WTC11 (cell line): ENCODE results near the gene SCAI. TPM values are rescaled to one million over a fixed set of nuclear protein-coding genes. Genes with fewer than 3 reads are reported as not detected.

ENCODE experiments used
- ATAC-seq: fragments of 200-7000 bp; cut with Tn5 transposase; 2 replicates; pipeline ENCODE4 v1.10.0; 2021; ENCODE audit warnings: mild to moderate bottlenecking, moderate library complexity
- CTCF ChIA-PET: fragments of 300-600 bp; sonication (Branson Sonifier 250); formaldehyde crosslinking; loops from one replicate; lab custom pipeline; 2021; ENCODE audit warnings: antibody characterized with exemption; lab: Charles Lee
- POLR2A ChIA-PET: fragments of 350-600 bp; sonication (Branson Sonifier 250); formaldehyde crosslinking; loops from one replicate; lab custom pipeline; 2021; ENCODE audit warnings: antibody characterized with exemption; lab: Charles Lee
- DNase-seq: peaks from one replicate; pipeline ENCODE4 v3.0.0; 2021; ENCODE audit warnings: low spot score
- H3K27ac Mint-ChIP-seq: 2 replicates; pipeline ENCODE4 v1.8.0; 2021; ENCODE audit warnings: mixed read lengths
- H3K27me3 Mint-ChIP-seq: 2 replicates; pipeline ENCODE4 v1.8.0; 2021; ENCODE audit warnings: low read depth, mild to moderate bottlenecking, moderate library complexity, mixed read lengths
- H3K36me3 Mint-ChIP-seq: 2 replicates; pipeline ENCODE4 v1.8.0; 2021; ENCODE audit warnings: mixed read lengths
- H3K4me1 Mint-ChIP-seq: 2 replicates; pipeline ENCODE4 v1.8.0; 2022; ENCODE audit warnings: mixed read lengths
- H3K4me3 Mint-ChIP-seq: 2 replicates; pipeline ENCODE4 v1.8.0; 2021; ENCODE audit warnings: mild to moderate bottlenecking, moderate library complexity, mixed read lengths
- H3K9me3 Mint-ChIP-seq: 2 replicates; pipeline ENCODE4 v1.8.0; 2021; ENCODE audit warnings: mixed read lengths
- ETV6 ChIP-seq: sonication (generic); formaldehyde crosslinking; IDR thresholded peaks from 2 replicates; pipeline ENCODE4 v1.8.1; 2022; ENCODE audit warnings: mild to moderate bottlenecking, missing genetic modification reagents
- JUN ChIP-seq: sonication (generic); formaldehyde crosslinking; IDR thresholded peaks from 2 replicates; pipeline ENCODE4 v1.8.0; 2023; ENCODE audit warnings: mild to moderate bottlenecking, missing genetic modification reagents
- NR2C2 ChIP-seq: sonication (generic); formaldehyde crosslinking; IDR thresholded peaks from 2 replicates; pipeline ENCODE4 v1.8.0; 2022; ENCODE audit warnings: mild to moderate bottlenecking, missing genetic modification reagents
- PRRX2 ChIP-seq: fragments of 250-450 bp; sonication (Bioruptor Pico); IDR thresholded peaks from 2 replicates; pipeline ENCODE4 v1.8.0; 2021; ENCODE audit warnings: mild to moderate bottlenecking
- total RNA-seq: library from RNA; stranded (reverse); gene quantifications from 3 replicates; pipeline ENCODE4 v1.2.3, GENCODE V29; 2021
- TF ChIP-seq, protein P1 (sequence below): sonication (generic); formaldehyde crosslinking; conservative IDR thresholded peaks from 2 replicates; pipeline ENCODE4 v1.8.1; 2023; ENCODE audit warnings: mild to moderate bottlenecking, low read depth, missing genetic modification reagents, moderate library complexity
- TF ChIP-seq, protein P2 (sequence below): sonication (generic); formaldehyde crosslinking; IDR thresholded peaks from 2 replicates; pipeline ENCODE4 v1.8.0; 2023; ENCODE audit warnings: missing genetic modification reagents, mild to moderate bottlenecking, borderline replicate concordance
- TF ChIP-seq, protein P3 (sequence below): fragments of 250-450 bp; sonication (Bioruptor Pico); IDR thresholded peaks from 2 replicates; pipeline ENCODE4 v2.1.2; 2022; ENCODE audit warnings: mild to moderate bottlenecking, moderate library complexity
- TF ChIP-seq, protein P4 (sequence below): sonication (generic); formaldehyde crosslinking; IDR thresholded peaks from 2 replicates; pipeline ENCODE4 v1.8.0; 2023; ENCODE audit warnings: missing genetic modification reagents
- TF ChIP-seq, protein P5 (sequence below): sonication (generic); formaldehyde crosslinking; IDR thresholded peaks from 2 replicates; pipeline ENCODE4 v1.8.0; 2022; ENCODE audit warnings: missing genetic modification reagents
- TF ChIP-seq, protein P6 (sequence below): sonication (generic); formaldehyde crosslinking; IDR thresholded peaks from 2 replicates; pipeline ENCODE4 v1.8.1; 2022; ENCODE audit warnings: low read depth, missing genetic modification reagents, borderline replicate concordance
- TF ChIP-seq, protein P7 (sequence below): fragments of 250-450 bp; sonication (Bioruptor Pico); conservative IDR thresholded peaks from 2 replicates; pipeline ENCODE4 v1.9.0; 2021; ENCODE audit warnings: mild to moderate bottlenecking

The SCAI gene
- total RNA-seq, 1 experiment from 2014 or later = 20.4 TPM

DNA sequence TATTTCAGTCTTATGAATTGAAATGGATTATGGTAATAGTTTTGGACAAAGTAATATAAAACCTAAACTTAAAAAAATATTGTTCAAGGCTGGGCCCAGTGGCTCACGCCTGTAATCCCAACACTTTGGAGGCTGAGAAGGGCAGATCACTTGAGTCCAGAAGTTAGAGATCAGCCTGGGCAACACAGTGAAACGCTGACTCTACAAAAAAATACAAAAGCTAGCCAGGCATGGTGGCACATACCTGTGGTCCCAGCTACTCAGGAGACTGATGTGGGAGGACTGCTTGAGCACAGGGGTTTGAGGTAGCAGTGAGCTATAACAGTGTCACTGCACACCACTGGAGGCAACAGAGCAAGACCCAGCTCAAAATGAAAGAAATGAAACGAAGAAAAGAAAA is 81.9 kb downstream of the SCAI start:
- TF ChIP-seq, protein P1, sequence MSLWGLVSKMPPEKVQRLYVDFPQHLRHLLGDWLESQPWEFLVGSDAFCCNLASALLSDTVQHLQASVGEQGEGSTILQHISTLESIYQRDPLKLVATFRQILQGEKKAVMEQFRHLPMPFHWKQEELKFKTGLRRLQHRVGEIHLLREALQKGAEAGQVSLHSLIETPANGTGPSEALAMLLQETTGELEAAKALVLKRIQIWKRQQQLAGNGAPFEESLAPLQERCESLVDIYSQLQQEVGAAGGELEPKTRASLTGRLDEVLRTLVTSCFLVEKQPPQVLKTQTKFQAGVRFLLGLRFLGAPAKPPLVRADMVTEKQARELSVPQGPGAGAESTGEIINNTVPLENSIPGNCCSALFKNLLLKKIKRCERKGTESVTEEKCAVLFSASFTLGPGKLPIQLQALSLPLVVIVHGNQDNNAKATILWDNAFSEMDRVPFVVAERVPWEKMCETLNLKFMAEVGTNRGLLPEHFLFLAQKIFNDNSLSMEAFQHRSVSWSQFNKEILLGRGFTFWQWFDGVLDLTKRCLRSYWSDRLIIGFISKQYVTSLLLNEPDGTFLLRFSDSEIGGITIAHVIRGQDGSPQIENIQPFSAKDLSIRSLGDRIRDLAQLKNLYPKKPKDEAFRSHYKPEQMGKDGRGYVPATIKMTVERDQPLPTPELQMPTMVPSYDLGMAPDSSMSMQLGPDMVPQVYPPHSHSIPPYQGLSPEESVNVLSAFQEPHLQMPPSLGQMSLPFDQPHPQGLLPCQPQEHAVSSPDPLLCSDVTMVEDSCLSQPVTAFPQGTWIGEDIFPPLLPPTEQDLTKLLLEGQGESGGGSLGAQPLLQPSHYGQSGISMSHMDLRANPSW (CRISPR knock-in tag) = no peak
- TF ChIP-seq, protein P2, sequence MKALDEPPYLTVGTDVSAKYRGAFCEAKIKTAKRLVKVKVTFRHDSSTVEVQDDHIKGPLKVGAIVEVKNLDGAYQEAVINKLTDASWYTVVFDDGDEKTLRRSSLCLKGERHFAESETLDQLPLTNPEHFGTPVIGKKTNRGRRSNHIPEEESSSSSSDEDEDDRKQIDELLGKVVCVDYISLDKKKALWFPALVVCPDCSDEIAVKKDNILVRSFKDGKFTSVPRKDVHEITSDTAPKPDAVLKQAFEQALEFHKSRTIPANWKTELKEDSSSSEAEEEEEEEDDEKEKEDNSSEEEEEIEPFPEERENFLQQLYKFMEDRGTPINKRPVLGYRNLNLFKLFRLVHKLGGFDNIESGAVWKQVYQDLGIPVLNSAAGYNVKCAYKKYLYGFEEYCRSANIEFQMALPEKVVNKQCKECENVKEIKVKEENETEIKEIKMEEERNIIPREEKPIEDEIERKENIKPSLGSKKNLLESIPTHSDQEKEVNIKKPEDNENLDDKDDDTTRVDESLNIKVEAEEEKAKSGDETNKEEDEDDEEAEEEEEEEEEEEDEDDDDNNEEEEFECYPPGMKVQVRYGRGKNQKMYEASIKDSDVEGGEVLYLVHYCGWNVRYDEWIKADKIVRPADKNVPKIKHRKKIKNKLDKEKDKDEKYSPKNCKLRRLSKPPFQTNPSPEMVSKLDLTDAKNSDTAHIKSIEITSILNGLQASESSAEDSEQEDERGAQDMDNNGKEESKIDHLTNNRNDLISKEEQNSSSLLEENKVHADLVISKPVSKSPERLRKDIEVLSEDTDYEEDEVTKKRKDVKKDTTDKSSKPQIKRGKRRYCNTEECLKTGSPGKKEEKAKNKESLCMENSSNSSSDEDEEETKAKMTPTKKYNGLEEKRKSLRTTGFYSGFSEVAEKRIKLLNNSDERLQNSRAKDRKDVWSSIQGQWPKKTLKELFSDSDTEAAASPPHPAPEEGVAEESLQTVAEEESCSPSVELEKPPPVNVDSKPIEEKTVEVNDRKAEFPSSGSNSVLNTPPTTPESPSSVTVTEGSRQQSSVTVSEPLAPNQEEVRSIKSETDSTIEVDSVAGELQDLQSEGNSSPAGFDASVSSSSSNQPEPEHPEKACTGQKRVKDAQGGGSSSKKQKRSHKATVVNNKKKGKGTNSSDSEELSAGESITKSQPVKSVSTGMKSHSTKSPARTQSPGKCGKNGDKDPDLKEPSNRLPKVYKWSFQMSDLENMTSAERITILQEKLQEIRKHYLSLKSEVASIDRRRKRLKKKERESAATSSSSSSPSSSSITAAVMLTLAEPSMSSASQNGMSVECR = no peak
- H3K27ac Mint-ChIP-seq = no peak overlapping the region
- no peaks in the 10 kb centered on the region for H3K9me3 Mint-ChIP-seq
- no peak for ATAC-seq
- no peaks in the 10 kb centered on the region for H3K36me3 Mint-ChIP-seq
- no peaks in the 10 kb centered on the region for H3K27me3 Mint-ChIP-seq
- no peak overlapping the region for H3K4me3 Mint-ChIP-seq
- no peak for DNase-seq
- ChIA-PET CTCF (no interaction called here), POLR2A (no interaction called here)
- H3K4me1 Mint-ChIP-seq = no peaks in the 10 kb centered on the region

DNA sequence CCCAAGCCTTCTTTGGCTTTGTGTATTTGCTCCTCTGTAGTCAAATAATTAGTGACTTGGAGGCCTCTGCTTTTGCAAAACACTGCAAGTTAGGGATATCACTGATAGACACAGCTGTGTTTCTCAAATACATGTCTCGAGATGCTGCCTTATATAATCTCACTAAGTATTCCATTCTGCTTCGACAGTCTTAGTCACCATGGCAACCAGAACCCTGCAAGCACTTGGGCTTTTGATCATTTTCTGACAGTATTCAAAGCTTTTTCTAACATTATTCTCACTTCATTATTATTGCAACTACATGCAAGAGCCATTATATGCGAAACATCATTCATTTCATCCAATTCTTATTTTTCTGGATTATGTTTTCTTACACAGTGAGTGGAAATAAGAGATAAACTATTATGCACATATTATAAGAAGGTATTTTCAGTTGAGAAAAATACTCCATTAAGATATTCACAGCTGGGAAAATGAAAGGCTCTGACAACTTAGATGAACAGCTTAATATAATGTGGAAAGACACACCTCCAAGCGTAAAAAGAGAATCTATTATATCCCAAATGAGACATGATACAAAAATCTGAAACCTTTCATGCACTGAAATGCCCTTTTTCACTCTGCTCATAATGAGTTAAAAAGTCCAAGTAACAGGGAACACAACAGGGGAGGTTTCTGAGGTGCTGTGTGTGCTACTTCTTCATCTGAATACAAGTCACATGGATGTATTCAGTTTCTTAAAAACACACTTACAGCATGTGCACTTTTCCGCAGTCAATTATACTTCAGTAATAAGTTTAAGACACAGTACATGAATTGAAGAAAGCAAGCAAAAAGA is 93.9 kb downstream of the SCAI start:
- no peaks in the 10 kb centered on the region for H3K27me3 Mint-ChIP-seq
- no peak for ATAC-seq
- H3K4me1 Mint-ChIP-seq = no peaks in the 10 kb centered on the region
- no peak for DNase-seq
- H3K9me3 Mint-ChIP-seq = no peaks in the 10 kb centered on the region
- ChIA-PET CTCF (no interaction called here), POLR2A (no interaction called here)
- H3K4me3 Mint-ChIP-seq = no peak overlapping the region
- TF ChIP-seq NR2C2 = no peak
- TF ChIP-seq, protein P3, sequence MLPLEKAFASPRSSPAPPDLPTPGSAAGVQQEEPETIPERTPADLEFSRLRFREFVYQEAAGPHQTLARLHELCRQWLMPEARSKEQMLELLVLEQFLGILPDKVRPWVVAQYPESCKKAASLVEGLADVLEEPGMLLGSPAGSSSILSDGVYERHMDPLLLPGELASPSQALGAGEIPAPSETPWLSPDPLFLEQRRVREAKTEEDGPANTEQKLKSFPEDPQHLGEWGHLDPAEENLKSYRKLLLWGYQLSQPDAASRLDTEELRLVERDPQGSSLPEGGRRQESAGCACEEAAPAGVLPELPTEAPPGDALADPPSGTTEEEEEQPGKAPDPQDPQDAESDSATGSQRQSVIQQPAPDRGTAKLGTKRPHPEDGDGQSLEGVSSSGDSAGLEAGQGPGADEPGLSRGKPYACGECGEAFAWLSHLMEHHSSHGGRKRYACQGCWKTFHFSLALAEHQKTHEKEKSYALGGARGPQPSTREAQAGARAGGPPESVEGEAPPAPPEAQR (CRISPR knock-in tag) = no peak
- TF ChIP-seq, protein P4, sequence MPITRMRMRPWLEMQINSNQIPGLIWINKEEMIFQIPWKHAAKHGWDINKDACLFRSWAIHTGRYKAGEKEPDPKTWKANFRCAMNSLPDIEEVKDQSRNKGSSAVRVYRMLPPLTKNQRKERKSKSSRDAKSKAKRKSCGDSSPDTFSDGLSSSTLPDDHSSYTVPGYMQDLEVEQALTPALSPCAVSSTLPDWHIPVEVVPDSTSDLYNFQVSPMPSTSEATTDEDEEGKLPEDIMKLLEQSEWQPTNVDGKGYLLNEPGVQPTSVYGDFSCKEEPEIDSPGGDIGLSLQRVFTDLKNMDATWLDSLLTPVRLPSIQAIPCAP (CRISPR knock-in tag) = no peak
- TF ChIP-seq JUN (CRISPR knock-in tag) = no peak
- TF ChIP-seq, protein P5, sequence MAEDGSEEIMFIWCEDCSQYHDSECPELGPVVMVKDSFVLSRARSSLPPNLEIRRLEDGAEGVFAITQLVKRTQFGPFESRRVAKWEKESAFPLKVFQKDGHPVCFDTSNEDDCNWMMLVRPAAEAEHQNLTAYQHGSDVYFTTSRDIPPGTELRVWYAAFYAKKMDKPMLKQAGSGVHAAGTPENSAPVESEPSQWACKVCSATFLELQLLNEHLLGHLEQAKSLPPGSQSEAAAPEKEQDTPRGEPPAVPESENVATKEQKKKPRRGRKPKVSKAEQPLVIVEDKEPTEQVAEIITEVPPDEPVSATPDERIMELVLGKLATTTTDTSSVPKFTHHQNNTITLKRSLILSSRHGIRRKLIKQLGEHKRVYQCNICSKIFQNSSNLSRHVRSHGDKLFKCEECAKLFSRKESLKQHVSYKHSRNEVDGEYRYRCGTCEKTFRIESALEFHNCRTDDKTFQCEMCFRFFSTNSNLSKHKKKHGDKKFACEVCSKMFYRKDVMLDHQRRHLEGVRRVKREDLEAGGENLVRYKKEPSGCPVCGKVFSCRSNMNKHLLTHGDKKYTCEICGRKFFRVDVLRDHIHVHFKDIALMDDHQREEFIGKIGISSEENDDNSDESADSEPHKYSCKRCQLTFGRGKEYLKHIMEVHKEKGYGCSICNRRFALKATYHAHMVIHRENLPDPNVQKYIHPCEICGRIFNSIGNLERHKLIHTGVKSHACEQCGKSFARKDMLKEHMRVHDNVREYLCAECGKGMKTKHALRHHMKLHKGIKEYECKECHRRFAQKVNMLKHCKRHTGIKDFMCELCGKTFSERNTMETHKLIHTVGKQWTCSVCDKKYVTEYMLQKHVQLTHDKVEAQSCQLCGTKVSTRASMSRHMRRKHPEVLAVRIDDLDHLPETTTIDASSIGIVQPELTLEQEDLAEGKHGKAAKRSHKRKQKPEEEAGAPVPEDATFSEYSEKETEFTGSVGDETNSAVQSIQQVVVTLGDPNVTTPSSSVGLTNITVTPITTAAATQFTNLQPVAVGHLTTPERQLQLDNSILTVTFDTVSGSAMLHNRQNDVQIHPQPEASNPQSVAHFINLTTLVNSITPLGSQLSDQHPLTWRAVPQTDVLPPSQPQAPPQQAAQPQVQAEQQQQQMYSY (CRISPR knock-in tag) = no peak
- TF ChIP-seq, protein P6, sequence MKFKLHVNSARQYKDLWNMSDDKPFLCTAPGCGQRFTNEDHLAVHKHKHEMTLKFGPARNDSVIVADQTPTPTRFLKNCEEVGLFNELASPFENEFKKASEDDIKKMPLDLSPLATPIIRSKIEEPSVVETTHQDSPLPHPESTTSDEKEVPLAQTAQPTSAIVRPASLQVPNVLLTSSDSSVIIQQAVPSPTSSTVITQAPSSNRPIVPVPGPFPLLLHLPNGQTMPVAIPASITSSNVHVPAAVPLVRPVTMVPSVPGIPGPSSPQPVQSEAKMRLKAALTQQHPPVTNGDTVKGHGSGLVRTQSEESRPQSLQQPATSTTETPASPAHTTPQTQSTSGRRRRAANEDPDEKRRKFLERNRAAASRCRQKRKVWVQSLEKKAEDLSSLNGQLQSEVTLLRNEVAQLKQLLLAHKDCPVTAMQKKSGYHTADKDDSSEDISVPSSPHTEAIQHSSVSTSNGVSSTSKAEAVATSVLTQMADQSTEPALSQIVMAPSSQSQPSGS = no peak
- no peak for TF ChIP-seq ETV6 (CRISPR knock-in tag)
- TF ChIP-seq, protein P7, sequence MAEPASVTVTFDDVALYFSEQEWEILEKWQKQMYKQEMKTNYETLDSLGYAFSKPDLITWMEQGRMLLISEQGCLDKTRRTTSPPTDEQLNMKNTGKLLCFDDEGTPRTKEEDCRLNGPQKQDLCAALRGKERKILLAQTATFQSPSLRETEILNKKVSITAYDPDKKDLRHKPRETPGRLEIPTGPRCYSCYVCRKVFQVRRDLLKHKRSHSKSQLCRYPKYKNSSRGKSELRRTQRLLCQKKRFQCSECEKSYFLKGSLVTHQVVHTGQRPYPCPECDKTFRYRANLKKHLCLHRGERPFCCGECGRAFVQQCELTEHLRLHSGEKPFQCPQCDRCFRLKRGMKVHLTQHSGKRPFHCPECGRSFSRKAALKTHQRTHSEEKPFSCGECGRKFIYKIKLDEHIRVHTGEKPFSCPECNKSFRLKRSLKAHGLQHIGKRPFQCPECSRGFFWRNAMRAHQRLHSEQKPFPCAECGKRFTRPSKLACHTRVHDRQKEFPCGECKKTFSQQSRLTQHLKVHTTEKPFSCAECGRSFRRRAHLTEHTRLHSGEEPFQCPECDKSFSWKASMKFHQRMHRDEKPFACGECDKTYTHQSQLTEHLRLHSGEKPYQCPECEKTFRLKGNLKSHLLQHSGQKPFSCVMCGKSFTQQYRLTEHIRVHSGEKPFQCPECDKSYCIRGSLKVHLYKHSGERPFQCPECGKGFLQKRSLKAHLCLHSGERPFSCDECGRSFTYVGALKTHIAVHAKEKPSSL (CRISPR knock-in tag) = no peak
- TF ChIP-seq PRRX2 (CRISPR knock-in tag) = no peak
- H3K27ac Mint-ChIP-seq = no peak overlapping the region
- H3K36me3 Mint-ChIP-seq = peaks cover 12% of the 10 kb centered on the region
